GM21786 (cell line): ENCODE results near the gene PVALB.
A peak's percentile ranks its signal among the peaks of the same experiment; 100 is the strongest.

ENCODE experiments used
- ATAC-seq: cut with Tn5 transposase; IDR thresholded peaks from one replicate; pipeline ENCODE4 v1.9.1; 2021; ENCODE audit not compliant: unreplicated experiment

PVALB gene, protein sequence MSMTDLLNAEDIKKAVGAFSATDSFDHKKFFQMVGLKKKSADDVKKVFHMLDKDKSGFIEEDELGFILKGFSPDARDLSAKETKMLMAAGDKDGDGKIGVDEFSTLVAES

DNA sequence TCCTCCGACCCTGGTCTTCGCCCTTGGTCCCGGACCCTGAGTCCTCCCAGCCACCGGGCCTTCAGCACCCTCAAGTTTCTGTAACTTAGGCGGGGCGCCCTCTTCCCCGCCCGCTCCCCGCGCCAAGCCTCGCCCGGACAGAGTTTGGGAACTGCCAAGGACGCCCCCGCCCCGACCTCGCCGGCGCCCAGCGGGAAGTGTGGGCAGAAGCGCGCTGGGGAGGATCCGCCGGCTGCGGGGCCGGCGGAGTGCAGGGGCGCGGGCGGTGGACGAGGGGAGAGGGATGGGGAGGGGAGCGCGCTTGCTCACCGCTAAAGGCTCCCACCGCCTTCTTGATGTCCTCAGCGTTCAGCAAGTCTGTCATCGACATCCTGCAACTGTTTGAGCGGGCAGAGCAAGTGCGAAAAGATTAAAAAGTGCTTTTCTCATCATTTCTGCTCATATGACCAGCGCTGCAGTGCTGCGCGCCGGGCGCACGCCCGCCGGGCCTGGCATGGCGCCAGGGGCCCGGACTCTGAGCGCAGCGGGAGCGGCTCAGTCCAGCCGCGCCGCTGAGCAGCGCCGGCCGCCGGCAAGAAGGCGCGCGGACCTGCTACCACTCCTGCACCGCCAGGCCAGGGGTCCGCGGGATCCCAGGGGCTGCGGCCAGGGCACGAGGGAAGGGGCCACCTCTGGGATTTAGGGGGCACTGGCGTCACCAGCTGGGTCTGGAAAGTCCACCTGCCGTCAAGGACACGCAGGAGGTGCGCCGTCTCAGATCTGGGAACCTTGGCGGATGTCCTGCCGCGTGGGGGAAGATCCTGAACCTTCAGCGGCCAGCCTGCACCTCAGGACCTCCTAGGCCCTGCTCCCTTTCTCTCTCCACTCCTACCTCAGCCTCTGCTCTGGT, at the start of gene PVALB:
Gene PVALB, minus strand, starts transcription at position 400 of the 889 bp plus-strand sequence. Its CDS starts 30 bp downstream, at position 370.
- ATAC-seq: no peak

DNA sequence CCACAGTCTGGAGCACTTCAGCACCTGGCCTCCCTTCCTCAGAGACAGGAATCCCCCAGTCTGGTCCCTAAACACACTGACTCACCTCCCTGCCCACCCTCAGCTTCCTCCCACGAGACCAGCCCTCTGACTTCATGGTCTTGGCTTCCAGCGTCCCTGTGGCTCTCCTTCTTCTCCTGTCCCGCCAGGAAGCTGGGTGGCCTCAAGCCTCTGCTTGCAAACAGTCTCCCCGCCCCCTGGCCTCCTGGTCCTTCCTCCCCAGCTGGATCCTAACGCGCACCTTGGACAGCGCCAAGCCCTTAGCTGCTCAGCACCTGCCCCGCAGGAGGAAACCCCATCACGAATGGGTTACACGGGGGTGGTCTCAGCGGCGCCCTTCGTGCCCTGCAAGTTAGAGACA, 48.5 kb upstream of the PVALB start:
- no peak for ATAC-seq

DNA sequence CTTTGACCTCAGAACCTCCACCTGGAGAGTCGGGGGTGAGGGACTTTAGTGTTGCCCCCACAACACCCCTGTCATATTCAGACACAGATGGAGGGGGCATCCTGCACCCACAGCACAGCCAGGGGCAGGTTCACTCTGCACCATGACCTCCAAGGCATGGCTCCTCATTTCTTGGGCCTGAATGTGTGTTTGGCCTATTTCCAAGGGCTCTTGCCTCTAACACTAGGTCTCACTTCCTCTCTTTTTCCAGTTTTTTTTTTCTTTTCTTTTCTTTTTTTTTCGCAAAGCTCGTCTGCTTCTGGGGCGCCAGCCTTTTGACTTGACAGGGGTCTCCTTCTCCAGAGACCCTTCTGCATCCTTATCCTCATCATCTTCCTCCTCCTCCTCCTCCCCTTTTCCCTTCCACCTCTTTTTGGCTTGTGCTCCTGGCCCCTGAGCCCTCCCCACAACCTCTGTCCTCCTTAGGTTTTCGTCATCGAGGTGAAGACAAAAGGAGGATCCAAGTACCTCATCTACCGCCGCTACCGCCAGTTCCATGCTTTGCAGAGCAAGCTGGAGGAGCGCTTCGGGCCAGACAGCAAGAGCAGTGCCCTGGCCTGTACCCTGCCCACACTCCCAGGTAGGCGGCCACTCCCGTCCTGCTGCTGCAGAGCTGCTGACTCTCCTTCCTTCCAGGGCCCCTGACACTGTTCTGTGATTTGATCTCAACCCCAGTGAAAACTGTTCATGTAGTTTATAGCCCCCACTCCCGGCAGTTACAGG, 47.8 kb upstream of the PVALB start:
- ATAC-seq: no peak

DNA sequence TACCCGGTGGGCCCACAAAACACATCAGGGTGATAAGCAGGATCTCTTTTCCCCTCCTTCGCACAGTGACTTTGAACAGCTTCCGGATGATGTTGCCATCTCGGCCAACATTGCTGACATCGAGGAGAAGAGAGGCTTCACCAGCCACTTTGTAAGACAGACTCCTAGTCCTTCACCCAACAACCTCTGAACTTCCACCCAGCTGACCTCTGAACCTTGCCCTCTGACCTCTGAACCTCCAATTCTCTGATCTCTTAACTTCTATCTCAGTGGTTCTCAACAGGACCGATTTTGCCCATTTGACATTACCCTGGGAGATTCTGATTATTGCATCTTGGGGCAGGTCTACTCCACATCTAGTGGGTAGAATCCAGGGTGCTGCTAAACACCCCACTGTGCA, 47.1 kb upstream of the PVALB start:
- ATAC-seq: no peak

DNA sequence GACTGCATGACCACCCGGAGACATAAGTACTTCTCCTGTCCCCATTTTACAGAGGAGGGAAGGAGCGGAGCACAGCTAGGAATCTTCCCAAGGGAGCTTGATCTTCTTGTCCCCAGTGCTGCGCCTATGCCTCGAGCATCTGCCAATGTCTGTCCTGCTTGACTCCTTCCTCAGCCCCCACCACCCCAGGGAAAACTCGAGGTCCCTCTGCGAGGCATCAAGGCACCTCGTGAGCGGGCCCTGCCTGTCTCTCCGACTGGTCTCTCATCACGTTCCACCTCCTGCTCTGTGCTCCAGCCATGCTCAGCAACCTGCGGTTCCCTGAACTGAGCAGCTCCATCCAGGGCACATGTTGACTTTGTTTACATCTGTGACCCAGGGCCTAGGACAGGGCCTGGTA, 46.4 kb upstream of the PVALB start:
- no peak for ATAC-seq

DNA sequence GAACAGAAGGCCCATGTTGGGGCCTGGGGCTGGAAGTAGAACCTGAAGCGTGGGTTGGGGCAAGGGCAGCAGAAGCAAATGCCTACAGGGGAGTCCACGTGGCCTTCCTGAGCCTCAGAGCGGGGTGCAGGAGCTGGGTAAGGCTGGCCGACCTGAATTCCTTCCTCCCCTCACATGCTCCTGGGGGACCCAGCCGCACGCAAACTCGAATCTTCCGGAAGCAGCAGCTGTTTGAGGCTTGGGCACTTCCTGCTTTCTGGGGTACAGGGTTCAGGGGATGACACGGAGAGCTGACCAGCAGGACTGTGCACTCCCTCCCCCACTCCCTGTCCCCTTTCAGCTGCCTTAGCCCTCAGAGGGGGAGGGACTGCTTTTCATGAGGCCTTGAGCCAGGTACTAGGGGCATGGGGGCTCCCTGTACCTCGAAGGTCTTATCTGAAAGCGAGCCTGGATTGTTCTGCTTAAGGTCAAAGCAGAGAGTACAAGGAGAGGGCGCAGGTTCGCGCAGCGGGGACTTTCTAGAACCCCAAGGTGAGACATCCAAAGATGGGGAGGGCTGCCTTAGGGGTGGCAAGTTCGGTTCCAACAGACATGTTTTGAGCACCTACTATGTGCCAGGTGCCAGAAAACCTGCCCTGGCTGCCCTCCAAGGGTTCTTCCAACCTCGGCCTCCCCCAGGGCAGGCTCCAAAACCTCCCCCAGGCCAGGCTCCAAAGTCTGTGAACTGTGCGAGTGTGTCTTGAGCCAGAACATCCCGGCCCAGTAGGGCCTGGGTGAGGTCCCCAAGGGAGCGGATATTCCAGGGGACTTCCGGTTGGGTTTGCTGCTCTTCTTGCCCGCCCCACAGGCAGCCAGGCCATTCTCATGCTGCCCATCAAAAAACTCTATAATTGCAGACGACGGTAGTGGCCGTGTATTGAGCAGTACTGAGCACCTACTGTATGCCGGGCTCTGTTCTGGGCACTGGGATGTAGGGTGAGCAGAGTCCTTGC, 45.7 kb upstream of the PVALB start:
- ATAC-seq: no peak

DNA sequence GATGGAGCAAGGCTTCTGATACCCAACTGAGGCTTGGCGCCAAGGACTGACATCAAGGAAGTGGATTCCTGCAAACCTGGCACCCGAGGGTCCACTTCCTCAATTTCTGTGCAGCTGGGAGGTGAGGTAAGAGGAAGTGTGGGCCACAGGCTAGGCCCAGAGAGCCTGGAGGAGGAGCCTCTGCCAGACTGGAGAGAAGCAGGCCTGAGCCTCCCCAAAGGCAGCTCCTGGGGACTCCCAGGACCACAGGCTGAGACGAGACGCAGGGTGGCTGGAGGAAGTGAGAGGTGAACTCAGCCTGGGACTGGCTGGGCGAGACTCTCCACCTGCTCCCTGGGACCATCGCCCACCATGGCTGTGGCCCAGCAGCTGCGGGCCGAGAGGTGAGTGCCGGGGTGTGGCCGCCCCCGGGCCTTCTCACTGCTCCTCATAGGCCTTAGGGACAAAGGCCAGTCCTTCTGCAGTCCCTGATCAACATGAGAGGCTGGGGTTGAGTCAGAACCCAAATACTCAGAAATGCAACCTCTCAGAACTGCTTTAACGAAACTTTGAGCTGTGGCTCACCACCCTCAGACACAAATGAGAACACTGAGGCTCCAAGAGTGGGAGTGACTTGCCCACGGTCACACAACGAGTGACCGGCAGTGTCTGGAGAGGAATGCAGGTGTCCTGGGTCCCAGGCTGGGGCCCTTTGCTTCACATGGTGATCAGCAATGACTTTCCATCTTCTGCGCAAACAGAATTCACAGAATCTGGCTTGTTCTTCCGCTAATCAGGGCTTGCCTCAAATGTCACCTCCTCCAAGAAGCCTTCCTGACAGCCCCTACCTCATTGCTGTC, 44.2 kb upstream of the PVALB start, which contains the start of gene NCF4:
Gene NCF4, plus strand, starts transcription at position 186 of the 839 bp plus-strand sequence. Its CDS starts 166 bp downstream, at position 352.
- peak; percentile 65 for ATAC-seq

DNA sequence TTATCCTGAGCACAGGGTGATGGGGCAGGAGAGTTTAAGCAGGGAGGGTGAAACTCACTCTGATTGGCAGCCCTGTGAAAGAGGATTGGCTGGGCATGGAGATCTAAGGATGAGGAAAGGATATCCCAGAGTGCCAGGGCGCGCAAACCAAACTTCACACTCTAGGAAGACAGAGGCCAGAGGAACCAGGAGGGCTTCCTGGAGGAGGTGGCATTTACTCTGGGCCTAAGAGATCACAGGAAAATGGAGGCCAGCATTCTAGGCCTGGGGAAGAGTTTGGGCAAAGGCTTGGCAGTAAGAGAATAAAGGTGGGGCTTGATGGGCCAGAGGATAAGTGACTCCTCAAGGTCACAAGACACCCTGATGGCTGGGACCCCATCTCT, 43.6 kb upstream of the PVALB start:
- no peak for ATAC-seq

DNA sequence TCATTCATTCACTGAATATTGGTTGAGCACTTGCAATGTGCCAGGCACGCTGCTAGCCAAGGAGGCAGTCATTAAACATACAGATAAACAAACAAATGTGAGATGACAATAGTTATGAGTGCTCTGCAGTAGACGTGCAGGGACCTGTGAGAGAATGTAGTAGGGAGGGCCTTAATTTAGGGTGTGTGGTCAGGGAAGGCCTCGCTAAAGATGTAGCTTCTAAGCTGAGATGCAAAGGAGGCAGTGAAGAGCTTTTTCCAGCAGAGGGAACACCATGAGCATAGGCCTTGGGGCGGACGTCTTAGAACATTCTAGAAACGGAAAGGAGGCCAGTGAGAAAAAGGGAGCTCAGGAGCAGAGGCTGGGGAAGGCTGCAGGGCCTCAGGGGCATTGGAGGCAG, 43.2 kb upstream of the PVALB start:
- ATAC-seq: no peak

DNA sequence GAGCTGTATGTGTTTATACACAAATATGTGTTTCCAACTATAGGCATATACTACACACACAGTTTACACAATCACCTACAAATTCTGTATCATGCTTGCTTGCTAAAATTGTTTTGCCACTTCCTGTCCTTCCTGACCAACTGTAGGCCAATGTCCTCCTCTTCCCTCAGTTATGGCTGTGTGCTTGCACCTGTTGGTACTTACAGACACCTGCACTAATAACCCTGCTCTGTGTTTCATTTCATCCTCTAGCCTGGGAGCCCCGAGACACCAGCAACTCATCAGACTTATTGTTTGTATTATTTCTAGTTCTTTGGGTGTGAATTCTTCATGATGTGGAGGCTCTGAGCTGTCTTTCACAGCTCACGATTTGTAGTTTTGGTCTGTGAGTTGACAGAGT, 42.1 kb upstream of the PVALB start:
- ATAC-seq: no peak

DNA sequence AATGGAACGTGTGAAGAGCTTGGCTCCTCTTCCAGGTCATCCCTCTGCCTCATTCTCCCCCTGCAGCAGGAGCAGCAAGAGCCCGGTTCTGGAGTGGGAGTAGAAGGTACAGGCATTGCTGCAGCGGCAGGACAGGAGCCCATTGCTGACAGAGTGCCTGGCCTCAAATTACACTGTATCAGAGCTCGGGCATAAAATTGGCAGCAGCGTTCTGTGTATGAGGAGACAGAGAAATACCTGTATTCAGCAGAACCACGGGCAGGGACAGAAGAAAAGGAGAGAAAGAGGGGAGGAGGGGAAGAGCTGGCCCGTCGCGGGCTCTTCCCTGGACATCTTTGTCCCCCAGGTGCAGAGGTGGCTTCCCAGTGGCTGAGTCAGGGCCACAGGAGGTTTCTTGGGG, 41.3 kb upstream of the PVALB start:
- no peak for ATAC-seq

DNA sequence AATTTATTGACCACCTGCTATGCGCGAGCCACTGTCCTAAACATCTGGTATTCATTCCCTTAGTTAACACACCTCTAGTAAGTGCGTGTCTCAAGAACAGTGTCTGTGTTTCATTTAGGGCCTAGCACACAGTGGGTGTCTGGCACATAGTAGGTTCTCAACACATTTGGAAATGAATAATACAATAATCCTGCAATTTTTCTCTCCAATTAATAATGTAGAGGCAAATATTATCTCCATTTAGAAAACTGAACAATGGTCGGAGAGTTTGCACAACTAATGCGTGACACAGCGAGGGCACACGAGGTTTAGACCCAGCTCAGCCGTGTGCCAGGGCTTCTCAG, 39.9 kb upstream of the PVALB start:
- ATAC-seq: no peak

DNA sequence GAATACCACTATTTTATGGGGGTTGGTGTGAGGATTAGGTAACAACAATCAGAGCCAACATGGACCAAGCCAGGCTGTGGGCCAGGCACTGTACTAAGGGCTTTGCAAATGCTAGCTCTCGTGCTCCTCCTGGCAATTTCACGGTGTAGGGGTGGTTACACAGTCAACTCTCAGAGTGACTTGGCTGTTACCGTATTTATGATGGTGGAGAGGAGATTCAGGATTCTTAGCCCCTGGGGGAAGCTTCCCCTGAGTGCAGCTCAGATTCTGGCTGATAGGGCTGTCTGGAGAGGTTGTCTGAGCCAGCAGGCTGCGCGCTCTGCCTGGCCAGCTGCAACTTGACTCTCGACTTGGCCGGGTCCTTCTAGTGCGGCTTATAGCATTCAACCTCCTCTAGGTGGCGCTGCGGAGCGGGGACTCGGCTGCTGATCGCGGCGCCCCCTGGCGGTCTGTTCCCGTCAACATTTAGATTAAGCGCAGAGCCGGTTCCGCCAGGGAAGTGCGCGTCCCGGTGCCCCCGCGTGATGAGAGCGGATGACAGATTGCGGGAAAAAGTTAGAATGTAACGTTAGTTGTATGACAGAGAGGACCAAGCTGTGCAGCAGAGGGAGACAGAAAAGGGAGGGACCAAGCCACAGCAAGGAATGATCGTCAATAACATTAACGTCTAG, 39.4 kb upstream of the PVALB start:
- no peak for ATAC-seq

DNA sequence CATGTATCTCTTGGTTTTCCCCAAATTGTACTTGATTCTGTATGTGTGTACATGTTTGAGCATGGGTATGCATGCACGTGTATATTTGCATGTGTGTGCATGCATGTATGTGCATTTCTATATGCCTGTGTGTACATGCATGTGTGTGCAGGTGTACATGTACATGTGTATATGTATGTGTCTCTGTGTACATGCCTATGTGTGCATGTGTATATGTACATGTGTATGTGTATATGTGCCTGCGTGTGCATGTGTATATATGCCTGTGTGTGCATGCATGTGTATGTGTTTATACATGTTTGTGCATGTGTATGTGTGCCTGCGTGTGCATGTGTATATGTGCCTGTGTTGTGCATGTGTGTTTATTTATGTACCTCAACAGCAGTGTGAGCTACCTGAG, 38.6 kb upstream of the PVALB start:
- ATAC-seq: no peak

DNA sequence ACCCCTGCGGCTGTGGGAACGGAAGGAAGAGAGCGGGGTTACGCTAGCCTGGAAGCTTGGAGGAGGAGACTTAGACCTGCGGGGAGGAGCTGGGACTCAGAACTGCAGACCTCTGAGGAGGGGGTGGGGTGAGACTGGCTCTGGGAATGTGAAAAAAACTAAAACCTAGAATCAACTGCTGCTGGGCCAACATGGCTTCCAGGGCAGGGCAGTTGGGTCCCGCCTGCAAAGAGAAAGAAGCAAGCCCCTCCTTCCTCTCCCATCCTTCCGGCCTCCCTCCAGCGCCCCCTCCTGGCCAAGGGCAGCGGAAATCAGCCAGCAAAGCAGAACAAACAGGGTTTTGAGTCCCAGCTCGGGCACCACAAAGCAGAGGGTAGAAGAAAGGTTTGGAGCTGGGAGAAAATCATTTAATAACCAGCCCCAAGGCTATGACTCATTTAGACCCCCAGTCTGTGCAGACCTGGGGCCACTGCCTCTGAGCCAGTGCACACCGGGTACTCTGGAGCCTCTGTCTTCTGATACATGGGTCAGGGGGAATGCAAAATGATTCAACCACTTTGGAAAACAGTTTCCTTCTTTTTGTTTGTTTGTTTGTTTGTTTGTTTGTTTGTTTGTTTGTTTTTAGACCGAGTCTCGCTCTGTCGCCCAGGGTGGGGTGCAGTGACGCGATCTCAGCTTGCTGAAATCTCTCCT, 36.7 kb upstream of the PVALB start:
- ATAC-seq: no peak

DNA sequence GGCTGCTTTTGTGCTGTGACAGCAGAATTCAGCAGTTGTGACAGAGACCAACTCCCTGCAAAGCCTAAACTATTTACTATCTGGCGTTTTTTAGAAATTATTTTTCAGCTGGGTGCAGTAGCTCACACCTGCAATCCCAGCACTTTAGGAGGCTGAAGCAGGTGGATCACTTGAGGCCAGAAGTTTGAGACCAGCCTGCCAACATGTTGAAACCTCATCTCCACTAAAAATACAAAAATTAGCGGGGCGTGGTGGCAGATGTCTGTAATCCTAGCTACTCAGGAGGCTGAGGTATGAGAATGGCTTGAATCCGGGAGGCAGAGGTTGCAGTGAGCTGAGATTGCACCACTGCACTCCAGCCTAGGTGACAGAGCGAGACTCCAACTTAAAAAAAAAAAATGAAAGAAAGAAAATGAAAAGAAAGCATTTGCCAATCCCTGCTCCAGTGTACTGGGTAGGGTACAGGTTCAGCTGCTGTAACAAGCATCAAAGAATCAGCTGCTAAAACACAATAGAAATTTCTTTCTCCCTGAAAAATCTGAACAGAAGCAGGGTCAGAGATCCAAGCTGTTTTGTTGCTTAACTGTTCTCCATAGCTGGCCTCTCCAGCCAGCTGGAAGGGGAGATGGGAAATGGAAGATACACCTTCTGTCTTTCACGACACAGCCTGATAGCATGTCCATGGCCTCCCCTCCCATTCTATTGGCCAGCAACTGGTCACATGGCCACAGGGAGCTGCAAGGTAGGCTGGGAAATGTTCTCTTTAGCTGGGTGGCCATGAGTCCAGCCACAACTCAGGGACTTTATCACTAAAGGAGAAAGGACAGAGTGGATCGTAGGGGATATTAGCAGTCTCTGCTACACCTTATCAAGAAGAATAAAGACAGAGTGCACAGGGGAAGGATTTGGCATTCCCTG, 35.5 kb upstream of the PVALB start:
- no peak for ATAC-seq

DNA sequence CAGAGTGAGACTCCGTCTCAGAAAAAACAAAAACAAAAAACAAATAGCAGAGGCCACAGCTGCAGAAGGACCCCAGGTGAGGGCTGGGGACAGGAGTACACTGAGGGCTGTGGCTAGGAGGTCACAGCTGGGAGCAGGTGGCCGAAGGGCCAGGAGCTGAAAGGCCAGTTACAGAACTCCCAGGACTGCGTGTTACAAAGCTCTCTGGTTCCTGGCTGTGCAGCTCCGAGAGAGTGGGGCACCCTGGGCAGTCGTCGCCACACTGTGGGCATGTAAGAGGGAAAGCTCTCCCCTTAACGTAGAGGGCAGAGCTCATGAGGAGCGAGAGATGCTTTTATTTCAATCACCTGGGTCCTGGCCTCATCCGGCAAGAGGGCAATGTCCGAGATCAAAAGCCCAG, 33.8 kb upstream of the PVALB start:
- ATAC-seq: no peak

DNA sequence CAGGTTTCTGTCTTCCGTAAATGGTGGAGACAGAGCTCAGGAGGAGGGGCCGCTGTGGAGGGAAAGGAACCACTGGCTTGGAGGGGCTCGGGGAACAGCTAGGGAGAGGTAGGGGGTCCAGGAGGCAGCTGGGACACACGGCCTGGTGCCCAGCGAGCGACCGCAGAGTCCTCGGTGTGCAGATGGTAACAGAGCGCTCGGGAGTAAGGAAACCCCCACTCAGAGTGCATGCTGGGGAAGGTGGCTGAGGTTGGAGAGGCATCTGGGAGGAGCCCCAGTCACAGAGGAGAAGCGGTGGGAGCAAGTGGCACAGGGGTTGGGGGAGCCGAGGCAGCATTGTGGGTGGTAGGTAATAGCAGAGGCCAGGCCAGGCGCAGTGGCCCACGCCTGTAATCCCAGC, 33.2 kb upstream of the PVALB start:
- no peak for ATAC-seq
